ENCODE measurements around the gene IZUMO1.

Gene IZUMO1

GRCh38 chr19:48756686-48757085 is 10.0 kb upstream of the IZUMO1 start:
- no peak for FAIRE-seq

- no peak for FAIRE-seq
Observed at GRCh38 chr19:48756212-48756611, 9.5 kb upstream of the IZUMO1 start.

- FAIRE-seq, result no peak
Observed at GRCh38 chr19:48755787-48756186, 9.1 kb upstream of the IZUMO1 start.

GRCh38 chr19:48755084-48755641 is 8.5 kb upstream of the IZUMO1 start, which contains the start of gene FGF21:
Gene FGF21 (plus strand): TSS chr19:48755524. CDS start chr19:48756237, 713 bp downstream.
- FAIRE-seq, result no peak

- no peak for FAIRE-seq
Observed at GRCh38 chr19:48752496-48753365, 6.0 kb upstream of the IZUMO1 start, which contains the start of gene FUT1. Gene FUT1 (minus strand): TSS chr19:48752641. CDS start chr19:48751281, 1,360 bp downstream.

GRCh38 chr19:48751845-48752495 is 5.3 kb upstream of the IZUMO1 start:
- no peak for FAIRE-seq

GRCh38 chr19:48750771-48751504 is 4.2 kb upstream of the IZUMO1 start:
- FAIRE-seq, result no peak

GRCh38 chr19:48750351-48750750 is 3.6 kb upstream of the IZUMO1 start:
- no peak for FAIRE-seq

GRCh38 chr19:48749571-48750198 is 3.0 kb upstream of the IZUMO1 start:
- FAIRE-seq, result no peak

- no peak for FAIRE-seq
Observed at GRCh38 chr19:48746110-48746509, 599 bp downstream of the IZUMO1 start.

- FAIRE-seq, result peak; percentile 15
Observed at GRCh38 chr19:48745208-48745995, 1.3 kb downstream of the IZUMO1 start.

GRCh38 chr19:48742096-48742495 is 4.6 kb downstream of the IZUMO1 start:
- FAIRE-seq, result no peak

- FAIRE-seq, result no peak
Observed at GRCh38 chr19:48741129-48741999, 5.3 kb downstream of the IZUMO1 start.

GRCh38 chr19:48740164-48740972 is 6.3 kb downstream of the IZUMO1 start, which contains the start of gene RASIP1:
Gene RASIP1 (minus strand): TSS chr19:48740610. CDS start chr19:48740282, 328 bp downstream.
- FAIRE-seq, result no peak

GRCh38 chr19:48739404-48740163 is 7.1 kb downstream of the IZUMO1 start:
- FAIRE-seq, result no peak

- no peak for FAIRE-seq
Observed at GRCh38 chr19:48738557-48739403, 7.9 kb downstream of the IZUMO1 start.

GRCh38 chr19:48737360-48737998 is 9.2 kb downstream of the IZUMO1 start:
- FAIRE-seq, result no peak
